Trophoblast cell (in vitro differentiated cells and primary cell): Measurements from ENCODE around the gene IL12RB1.
"Not testable (repeated sequence)": the region's sequence is repeated elsewhere in the genome, so short reads cannot be mapped to it uniquely, and the experiment has no call there.

Experiments
- DNase-seq, 2 donors: peaks; one replicate each; pipeline ENCODE4 v3.0.0-alpha.2; 2016
- H2AFZ ChIP-seq: 2 replicates; pipeline ENCODE4 v1.6.1; 2013; ENCODE audit warnings: low read length, moderate library complexity, mild to moderate bottlenecking; ENCODE audit not compliant: insufficient read depth, poor library complexity
- H2AK5ac ChIP-seq: 2 replicates; pipeline ENCODE4 v1.6.1; 2013; ENCODE audit warnings: mild to moderate bottlenecking, low read length
- H2BK120ac ChIP-seq: 2 replicates; pipeline ENCODE4 v1.6.1; 2013; ENCODE audit warnings: low read length, mild to moderate bottlenecking, moderate library complexity; ENCODE audit not compliant: insufficient read depth, poor library complexity
- H2BK12ac ChIP-seq: 2 replicates; pipeline ENCODE4 v1.6.1; 2013; ENCODE audit warnings: mild to moderate bottlenecking, low read length, moderate library complexity
- H2BK5ac ChIP-seq: 2 replicates; pipeline ENCODE4 v1.6.1; 2013; ENCODE audit warnings: low read length, low read depth, moderate library complexity, mild to moderate bottlenecking; ENCODE audit not compliant: poor library complexity
- H3K14ac ChIP-seq: 2 replicates; pipeline ENCODE4 v1.6.1; 2013; ENCODE audit warnings: mild to moderate bottlenecking, low read length
- H3K18ac ChIP-seq: 2 replicates; pipeline ENCODE4 v1.6.1; 2013; ENCODE audit warnings: mild to moderate bottlenecking, low read length
- H3K23ac ChIP-seq: 2 replicates; pipeline ENCODE4 v1.6.1; 2013; ENCODE audit warnings: low read length
- H3K27ac ChIP-seq: 2 replicates; pipeline ENCODE4 v1.5.1; 2013; ENCODE audit warnings: low read depth, mild to moderate bottlenecking, inconsistent platforms, low read length, moderate library complexity
- H3K27me3 ChIP-seq: 2 replicates; pipeline ENCODE4 v1.6.1; 2013; ENCODE audit warnings: inconsistent platforms, mild to moderate bottlenecking, low read length, moderate library complexity; ENCODE audit not compliant: insufficient read depth
- H3K36me3 ChIP-seq, 2 experiments: 1 replicate in 1 of 2; 2 replicates in 1 of 2; pipeline ENCODE4 v1.6.1; 2013; ENCODE audit warnings: low read length in 2 of 2, mild to moderate bottlenecking in 2 of 2, moderate library complexity in 1 of 2; ENCODE audit not compliant: insufficient read depth in 2 of 2, control insufficient read depth in 1 of 2
- H3K4ac ChIP-seq: 2 replicates; pipeline ENCODE4 v1.6.1; 2013; ENCODE audit warnings: low read depth, mild to moderate bottlenecking, low read length, moderate library complexity
- H3K4me1 ChIP-seq, 2 experiments: 1 replicate in 1 of 2; 2 replicates in 1 of 2; pipeline ENCODE4 v1.6.1; 2013; ENCODE audit warnings: low read length in 2 of 2, mild to moderate bottlenecking in 2 of 2, moderate library complexity in 1 of 2; ENCODE audit not compliant: insufficient read depth in 2 of 2, control insufficient read depth in 1 of 2
- H3K4me2 ChIP-seq: 2 replicates; pipeline ENCODE4 v1.6.1; 2013; ENCODE audit warnings: inconsistent platforms, mild to moderate bottlenecking, low read length, moderate library complexity
- H3K4me3 ChIP-seq: 2 replicates; pipeline ENCODE4 v1.5.1; 2013; ENCODE audit warnings: mild to moderate bottlenecking, low read depth, low read length, inconsistent platforms
- H3K79me1 ChIP-seq: one replicate; pipeline ENCODE4 v1.6.1; 2013; ENCODE audit warnings: low read length
- H3K79me2 ChIP-seq: 2 replicates; pipeline ENCODE4 v1.6.1; 2013; ENCODE audit warnings: low read length, mild to moderate bottlenecking; ENCODE audit not compliant: control insufficient read depth, insufficient read depth, poor library complexity
- H3K9ac ChIP-seq: 2 replicates; pipeline ENCODE4 v1.6.1; 2013; ENCODE audit warnings: mild to moderate bottlenecking, low read length
- H3K9me3 ChIP-seq: 2 replicates; pipeline ENCODE4 v1.6.1; 2013; ENCODE audit warnings: low read depth, mild to moderate bottlenecking, control low read depth, inconsistent platforms, low read length; ENCODE audit not compliant: insufficient read depth
- H4K12ac ChIP-seq: 2 replicates; pipeline ENCODE4 v1.6.1; 2013; ENCODE audit warnings: low read depth, mild to moderate bottlenecking, low read length, moderate library complexity
- H4K8ac ChIP-seq: 2 replicates; pipeline ENCODE4 v1.6.1; 2013; ENCODE audit warnings: low read depth, mild to moderate bottlenecking, low read length, moderate library complexity
- H4K91ac ChIP-seq: one replicate; pipeline ENCODE4 v1.6.1; 2013; ENCODE audit warnings: low read depth, mild to moderate bottlenecking, low read length, moderate library complexity
- WGBS: extraction: QIAGEN DNeasy Blood & Tissue Kit; methylation state at CpG from one replicate; pipeline ENCODE4 v1.1.7; 2013; ENCODE audit warnings: missing lambda C conversion rate; ENCODE audit not compliant: insufficient read length, insufficient coverage; ENCODE audit errors: extremely low coverage; 5-methylcytosine and 5-hydroxymethylcytosine counted together

IL12RB1 gene

DNA sequence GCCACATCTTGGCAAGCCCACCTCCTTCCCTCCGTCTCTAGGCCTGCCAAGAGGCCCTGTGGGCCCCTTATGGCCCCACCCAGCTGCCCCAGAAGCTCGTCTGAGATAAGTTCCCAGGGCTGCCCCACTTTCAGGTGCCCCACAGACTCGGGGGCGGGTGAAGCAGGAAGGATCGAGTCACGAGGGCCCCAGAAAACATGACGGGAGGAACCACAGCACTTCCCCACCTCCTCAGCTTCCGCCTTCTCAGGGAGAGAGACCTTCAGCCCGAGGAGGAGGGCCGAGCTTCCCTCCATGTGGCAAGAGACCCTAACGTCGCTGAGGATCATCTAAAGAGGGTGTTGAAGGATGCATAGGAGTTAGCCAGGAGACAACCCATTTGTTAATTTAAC, 4.5 kb upstream of the IL12RB1 start:
- no peaks in the 10 kb centered on the region for H3K27me3 ChIP-seq
- no peak overlapping the region for H2AK5ac ChIP-seq
- H2BK120ac ChIP-seq = no peak overlapping the region
- no peak for DNase-seq
- H3K4me2 ChIP-seq = no peak overlapping the region
- H3K27ac ChIP-seq = no peak overlapping the region
- no peak overlapping the region for H3K9ac ChIP-seq
- H2AFZ ChIP-seq = no peak overlapping the region
- H4K12ac ChIP-seq = no peak overlapping the region
- H3K18ac ChIP-seq = no peak overlapping the region
- no peak overlapping the region for H2BK5ac ChIP-seq
- no peaks in the 10 kb centered on the region for H3K4me1 ChIP-seq
- WGBS = no CpG with 5 or more reads among the region's 12 CpGs
- no peak overlapping the region for H3K14ac ChIP-seq
- no peak overlapping the region for H2BK12ac ChIP-seq
- H3K4me3 ChIP-seq = no peak overlapping the region
- no peaks in the 10 kb centered on the region for H3K79me2 ChIP-seq
- no peak overlapping the region for H4K91ac ChIP-seq
- no peak overlapping the region for H3K4ac ChIP-seq
- H3K36me3 ChIP-seq = no peaks in the 10 kb centered on the region
- H3K23ac ChIP-seq = no peak overlapping the region
- no peaks in the 10 kb centered on the region for H3K9me3 ChIP-seq
- H4K8ac ChIP-seq = no peak overlapping the region
- H3K79me1 ChIP-seq = no peaks in the 10 kb centered on the region

- no peak overlapping the region for H3K18ac ChIP-seq
- H3K27ac ChIP-seq = no peak overlapping the region
- H3K27me3 ChIP-seq = no peaks in the 10 kb centered on the region
- no peak overlapping the region for H4K91ac ChIP-seq
- no peak for DNase-seq
- no peak overlapping the region for H3K9ac ChIP-seq
- no peak overlapping the region for H3K4me3 ChIP-seq
- H3K4ac ChIP-seq = no peak overlapping the region
- no peaks in the 10 kb centered on the region for H3K9me3 ChIP-seq
- no CpG with 5 or more reads among the region's 12 CpGs for WGBS
- H3K14ac ChIP-seq = no peak overlapping the region
- no peak overlapping the region for H2BK5ac ChIP-seq
- no peak overlapping the region for H3K23ac ChIP-seq
- H3K4me2 ChIP-seq = no peak overlapping the region
- H3K36me3 ChIP-seq = no peaks in the 10 kb centered on the region
- H2AK5ac ChIP-seq = no peak overlapping the region
- no peaks in the 10 kb centered on the region for H3K4me1 ChIP-seq
- H2BK120ac ChIP-seq = no peak overlapping the region
- H2AFZ ChIP-seq = no peak overlapping the region
- no peaks in the 10 kb centered on the region for H3K79me1 ChIP-seq
- H2BK12ac ChIP-seq = no peak overlapping the region
- no peaks in the 10 kb centered on the region for H3K79me2 ChIP-seq
- no peak overlapping the region for H4K12ac ChIP-seq
- no peak overlapping the region for H4K8ac ChIP-seq
These were observed 3.9 kb upstream of the IL12RB1 start for GRCh38 chr19:18090545-18091216.

DNA sequence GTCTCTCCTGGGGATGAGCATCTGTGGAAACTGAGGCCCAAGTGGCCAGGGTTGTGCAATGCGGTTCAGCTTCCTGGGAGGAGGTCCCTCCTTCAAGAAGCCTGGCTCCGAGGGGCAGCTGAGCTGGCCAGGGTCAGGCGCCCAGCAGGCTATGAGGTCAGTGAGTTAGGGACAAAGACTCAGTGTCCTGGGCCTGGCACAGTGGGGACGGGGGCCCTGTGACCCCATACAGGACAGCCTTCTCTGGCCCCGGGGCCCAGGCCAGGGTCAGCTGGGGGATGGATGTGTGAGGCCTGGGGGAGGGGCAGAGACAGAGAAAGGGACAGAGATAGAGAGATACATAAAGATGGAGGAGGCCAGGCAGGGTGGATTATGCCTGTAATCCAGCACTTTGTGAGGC, 3.0 kb upstream of the IL12RB1 start:
- no peak overlapping the region for H2BK5ac ChIP-seq
- H2BK120ac ChIP-seq = no peak overlapping the region
- H3K23ac ChIP-seq = no peak overlapping the region
- no peaks in the 10 kb centered on the region for H3K79me2 ChIP-seq
- no peaks in the 10 kb centered on the region for H3K4me1 ChIP-seq
- H3K9ac ChIP-seq = no peak overlapping the region
- H3K4me3 ChIP-seq = no peak overlapping the region
- no peak overlapping the region for H4K8ac ChIP-seq
- no peak for DNase-seq
- H2AFZ ChIP-seq = no peak overlapping the region
- H3K14ac ChIP-seq = no peak overlapping the region
- no peak overlapping the region for H3K18ac ChIP-seq
- H4K12ac ChIP-seq = no peak overlapping the region
- no peak overlapping the region for H2AK5ac ChIP-seq
- H3K4ac ChIP-seq = no peak overlapping the region
- WGBS = no CpG with 5 or more reads among the region's 5 CpGs
- no peak overlapping the region for H4K91ac ChIP-seq
- H3K9me3 ChIP-seq = no peaks in the 10 kb centered on the region
- H3K4me2 ChIP-seq = no peak overlapping the region
- no peaks in the 10 kb centered on the region for H3K27me3 ChIP-seq
- no peaks in the 10 kb centered on the region for H3K79me1 ChIP-seq
- H3K27ac ChIP-seq = no peak overlapping the region
- H3K36me3 ChIP-seq = no peaks in the 10 kb centered on the region
- H2BK12ac ChIP-seq = no peak overlapping the region

DNA sequence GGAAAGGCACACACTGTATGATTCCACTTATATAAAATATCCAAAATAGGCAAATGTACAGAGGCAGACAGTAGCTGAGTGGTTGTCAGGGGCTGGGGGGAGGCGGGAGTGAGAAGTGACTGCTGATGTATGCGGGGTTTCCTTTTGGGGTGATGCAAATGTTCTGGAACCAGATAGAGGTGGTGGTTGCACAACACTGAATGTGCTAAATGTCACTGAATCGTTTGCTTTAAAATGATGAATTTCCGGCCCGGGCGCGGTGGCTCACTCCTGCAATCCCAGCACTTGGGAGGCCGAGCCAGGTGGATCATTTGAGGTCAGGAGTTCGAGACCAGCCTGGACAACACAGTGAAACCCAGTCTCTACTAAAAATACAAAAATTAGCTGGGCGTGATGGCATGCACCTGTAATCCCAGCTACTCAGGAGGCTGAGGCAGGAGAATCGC, 2.4 kb upstream of the IL12RB1 start:
- no CpG with 5 or more reads among the region's 11 CpGs for WGBS
- H2BK12ac ChIP-seq, H3K4ac ChIP-seq, H3K4me3 ChIP-seq, H3K36me3 ChIP-seq, H3K4me1 ChIP-seq, H3K9me3 ChIP-seq, H3K9ac ChIP-seq, H3K4me2 ChIP-seq, H3K79me1 ChIP-seq, H4K12ac ChIP-seq, H4K8ac ChIP-seq, H2BK5ac ChIP-seq, H2BK120ac ChIP-seq, H3K79me2 ChIP-seq, H3K27me3 ChIP-seq, H3K23ac ChIP-seq, H3K18ac ChIP-seq, H2AK5ac ChIP-seq, H3K14ac ChIP-seq, H3K27ac ChIP-seq, H4K91ac ChIP-seq, H2AFZ ChIP-seq: not testable (repeated sequence)
- DNase-seq = peak; percentile 20 to 36
